Neural cell (in vitro differentiated cells): Measurements from ENCODE around the gene KRTAP12-1. TPM values are rescaled to one million over a fixed set of nuclear protein-coding genes. Genes with fewer than 3 reads are reported as not detected.

Experiments
- H2AFZ ChIP-seq: fragments of 200-600, 300-800 bp; sonication (generic), shearing (Covaris generic); 2 replicates; pipeline ENCODE4 v1.6.0; 2014; ENCODE audit warnings: low read depth, mild to moderate bottlenecking, antibody characterized with exemption, low read length, moderate library complexity
- H3F3A ChIP-seq: fragments of 200-600 bp; shearing (Covaris generic); 2 replicates; pipeline ENCODE4 v1.6.1; 2016; ENCODE audit warnings: mild to moderate bottlenecking, moderate library complexity, mixed read lengths, antibody characterized with exemption, low read length; ENCODE audit not compliant: insufficient read depth, poor library complexity, severe bottlenecking
- H3K27ac ChIP-seq: fragments of 200-600, 300-800 bp; sonication (generic), shearing (Covaris generic); 2 replicates; pipeline ENCODE4 v1.5.1; 2014; ENCODE audit warnings: mild to moderate bottlenecking, low read length, moderate library complexity
- H3K27me3 ChIP-seq: fragments of 300-800, 200-600 bp; sonication (generic), shearing (Covaris generic); 2 replicates; pipeline ENCODE4 v1.6.0; 2014; ENCODE audit warnings: mild to moderate bottlenecking, low read depth, low read length, moderate library complexity; ENCODE audit not compliant: insufficient read depth
- H3K36me3 ChIP-seq: fragments of 300-800, 200-600 bp; sonication (generic), shearing (Covaris generic); 2 replicates; pipeline ENCODE4 v1.5.1; 2014; ENCODE audit warnings: mild to moderate bottlenecking, antibody characterized with exemption, low read length, moderate library complexity; ENCODE audit not compliant: insufficient read depth
- H3K4me2 ChIP-seq: fragments of 300-800, 200-600 bp; sonication (generic), shearing (Covaris generic); 2 replicates; pipeline ENCODE4 v1.6.0; 2014; ENCODE audit warnings: mild to moderate bottlenecking, low read length
- H3K4me3 ChIP-seq: fragments of 300-800, 200-600 bp; sonication (generic), shearing (Covaris generic); 2 replicates; pipeline ENCODE4 v1.5.1; 2014; ENCODE audit warnings: mild to moderate bottlenecking, low read length, moderate library complexity
- H3K79me2 ChIP-seq: fragments of 200-600 bp; shearing (Covaris generic); replicated peaks from 2 replicates; pipeline ENCODE4 v1.6.0; 2014; ENCODE audit warnings: mild to moderate bottlenecking, low read length, moderate library complexity; ENCODE audit not compliant: insufficient read depth
- H3K9ac ChIP-seq: fragments of 300-800, 200-600 bp; sonication (generic), shearing (Covaris generic); 2 replicates; pipeline ENCODE4 v1.6.1; 2016; ENCODE audit warnings: mild to moderate bottlenecking, low read length, mixed read lengths
- H3K9me2 ChIP-seq: fragments of 200-600 bp; shearing (Covaris generic); 2 replicates; pipeline ENCODE4 v1.6.1; 2016; ENCODE audit warnings: mild to moderate bottlenecking, low read length, mixed read lengths; ENCODE audit not compliant: insufficient read depth
- H3K9me3 ChIP-seq: fragments of 200-600, 300-800 bp; sonication (generic), shearing (Covaris generic); 2 replicates; pipeline ENCODE4 v1.6.1; 2016; ENCODE audit warnings: mild to moderate bottlenecking, mixed run types, low read length, moderate library complexity, mixed read lengths
- H4K20me1 ChIP-seq: fragments of 200-600 bp; shearing (Covaris generic); 2 replicates; pipeline ENCODE4 v1.6.1; 2016; ENCODE audit warnings: mild to moderate bottlenecking, mixed run types; ENCODE audit not compliant: insufficient read depth
- EP300 ChIP-seq: fragments of 450-650 bp; conservative IDR thresholded peaks from 2 replicates; pipeline ENCODE4 v1.6.1; 2014; ENCODE audit warnings: antibody characterized with exemption, mild to moderate bottlenecking, moderate library complexity; ENCODE audit not compliant: poor library complexity, severe bottlenecking
- EZH2 ChIP-seq: fragments of 200-600, 300-800 bp; shearing (Covaris generic), sonication (generic); IDR thresholded peaks from 2 replicates; pipeline ENCODE4 v1.6.1; 2014; ENCODE audit warnings: antibody characterized with exemption, low read length, borderline replicate concordance, mild to moderate bottlenecking; ENCODE audit not compliant: insufficient read depth, poor library complexity, severe bottlenecking
- MXI1 ChIP-seq: fragments of 450-650 bp; conservative IDR thresholded peaks from 2 replicates; pipeline ENCODE4 v1.6.1; 2014; ENCODE audit warnings: antibody characterized with exemption, mild to moderate bottlenecking; ENCODE audit not compliant: poor library complexity, severe bottlenecking
- POLR2AphosphoS5 ChIP-seq: IDR thresholded peaks from 2 replicates; pipeline ENCODE4 v1.6.1; 2012
- RAD21 ChIP-seq: fragments of 450-650 bp; conservative IDR thresholded peaks from 2 replicates; pipeline ENCODE4 v1.6.1; 2014; ENCODE audit warnings: antibody characterized with exemption, mild to moderate bottlenecking, moderate library complexity
- SMC3 ChIP-seq: fragments of 450-650 bp; conservative IDR thresholded peaks from 2 replicates; pipeline ENCODE4 v1.6.1; 2014; ENCODE audit warnings: antibody characterized with exemption, mild to moderate bottlenecking, moderate library complexity; ENCODE audit not compliant: poor library complexity
- TAF1 ChIP-seq: IDR thresholded peaks from 2 replicates; pipeline ENCODE4 v1.6.1; 2012; ENCODE audit warnings: low read depth
- polyA plus RNA-seq: library from polyadenylated mRNA; depleted of rRNA; stranded (reverse); fragments of >200 nt; gene quantifications from 2 replicates; pipeline ENCODE4 v1.2.3, GENCODE V29; 2014
- TF ChIP-seq, protein P1 (sequence below): IDR thresholded peaks from 2 replicates; pipeline ENCODE4 v1.6.1; 2012; ENCODE audit warnings: borderline replicate concordance
- TF ChIP-seq, protein P2 (sequence below): fragments of 450-650 bp; IDR thresholded peaks from 2 replicates; pipeline ENCODE4 v1.5.1; 2014; ENCODE audit warnings: antibody characterized with exemption, mild to moderate bottlenecking, moderate library complexity; ENCODE audit not compliant: poor library complexity, severe bottlenecking

The KRTAP12-1 gene
- polyA plus RNA-seq, 1 donor from 2014 or later = not detected

DNA sequence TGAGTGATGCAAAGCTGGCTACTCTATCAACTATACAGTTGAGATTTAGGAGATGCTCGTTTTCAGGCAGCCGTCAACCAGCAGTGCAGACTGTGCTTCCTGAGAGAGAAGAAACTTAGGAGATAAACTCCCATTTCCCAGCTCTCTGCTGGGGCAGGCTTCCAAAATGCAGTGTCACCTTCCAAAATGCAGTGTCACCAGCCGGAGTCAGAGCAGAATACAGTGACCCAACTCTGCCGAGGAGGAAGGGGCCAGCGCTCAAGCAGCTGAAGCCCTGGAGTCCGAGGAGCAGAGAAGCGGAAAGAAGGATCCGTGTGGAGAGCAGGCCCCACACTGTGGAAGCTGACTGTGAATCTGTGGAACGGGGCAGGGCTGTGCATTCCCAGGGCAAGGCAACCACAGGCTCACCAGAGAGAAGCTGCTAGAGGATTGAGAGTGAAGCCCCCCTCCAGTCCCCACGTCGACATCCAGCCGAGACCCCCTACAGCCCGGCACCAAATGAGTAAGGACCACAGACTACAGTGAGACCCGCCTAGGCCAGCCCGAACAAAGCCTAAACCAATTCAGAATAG, 703 bp upstream of the KRTAP12-1 start:
- no peaks in the 10 kb centered on the region for H4K20me1 ChIP-seq
- no peak overlapping the region for H3K4me3 ChIP-seq
- no peaks in the 10 kb centered on the region for H3K79me2 ChIP-seq
- no peaks in the 10 kb centered on the region for H3K9me3 ChIP-seq
- no peak overlapping the region for H3K27ac ChIP-seq
- H2AFZ ChIP-seq = no peak overlapping the region
- no peaks in the 10 kb centered on the region for H3K9me2 ChIP-seq
- TF ChIP-seq MXI1 (no peak), TAF1 (no peak), SMC3 (no peak), EP300 (no peak), POLR2AphosphoS5 (no peak), RAD21 (no peak), EZH2 (no peak)
- TF ChIP-seq, protein P1, sequence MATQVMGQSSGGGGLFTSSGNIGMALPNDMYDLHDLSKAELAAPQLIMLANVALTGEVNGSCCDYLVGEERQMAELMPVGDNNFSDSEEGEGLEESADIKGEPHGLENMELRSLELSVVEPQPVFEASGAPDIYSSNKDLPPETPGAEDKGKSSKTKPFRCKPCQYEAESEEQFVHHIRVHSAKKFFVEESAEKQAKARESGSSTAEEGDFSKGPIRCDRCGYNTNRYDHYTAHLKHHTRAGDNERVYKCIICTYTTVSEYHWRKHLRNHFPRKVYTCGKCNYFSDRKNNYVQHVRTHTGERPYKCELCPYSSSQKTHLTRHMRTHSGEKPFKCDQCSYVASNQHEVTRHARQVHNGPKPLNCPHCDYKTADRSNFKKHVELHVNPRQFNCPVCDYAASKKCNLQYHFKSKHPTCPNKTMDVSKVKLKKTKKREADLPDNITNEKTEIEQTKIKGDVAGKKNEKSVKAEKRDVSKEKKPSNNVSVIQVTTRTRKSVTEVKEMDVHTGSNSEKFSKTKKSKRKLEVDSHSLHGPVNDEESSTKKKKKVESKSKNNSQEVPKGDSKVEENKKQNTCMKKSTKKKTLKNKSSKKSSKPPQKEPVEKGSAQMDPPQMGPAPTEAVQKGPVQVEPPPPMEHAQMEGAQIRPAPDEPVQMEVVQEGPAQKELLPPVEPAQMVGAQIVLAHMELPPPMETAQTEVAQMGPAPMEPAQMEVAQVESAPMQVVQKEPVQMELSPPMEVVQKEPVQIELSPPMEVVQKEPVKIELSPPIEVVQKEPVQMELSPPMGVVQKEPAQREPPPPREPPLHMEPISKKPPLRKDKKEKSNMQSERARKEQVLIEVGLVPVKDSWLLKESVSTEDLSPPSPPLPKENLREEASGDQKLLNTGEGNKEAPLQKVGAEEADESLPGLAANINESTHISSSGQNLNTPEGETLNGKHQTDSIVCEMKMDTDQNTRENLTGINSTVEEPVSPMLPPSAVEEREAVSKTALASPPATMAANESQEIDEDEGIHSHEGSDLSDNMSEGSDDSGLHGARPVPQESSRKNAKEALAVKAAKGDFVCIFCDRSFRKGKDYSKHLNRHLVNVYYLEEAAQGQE = no peak
- TF ChIP-seq, protein P2, sequence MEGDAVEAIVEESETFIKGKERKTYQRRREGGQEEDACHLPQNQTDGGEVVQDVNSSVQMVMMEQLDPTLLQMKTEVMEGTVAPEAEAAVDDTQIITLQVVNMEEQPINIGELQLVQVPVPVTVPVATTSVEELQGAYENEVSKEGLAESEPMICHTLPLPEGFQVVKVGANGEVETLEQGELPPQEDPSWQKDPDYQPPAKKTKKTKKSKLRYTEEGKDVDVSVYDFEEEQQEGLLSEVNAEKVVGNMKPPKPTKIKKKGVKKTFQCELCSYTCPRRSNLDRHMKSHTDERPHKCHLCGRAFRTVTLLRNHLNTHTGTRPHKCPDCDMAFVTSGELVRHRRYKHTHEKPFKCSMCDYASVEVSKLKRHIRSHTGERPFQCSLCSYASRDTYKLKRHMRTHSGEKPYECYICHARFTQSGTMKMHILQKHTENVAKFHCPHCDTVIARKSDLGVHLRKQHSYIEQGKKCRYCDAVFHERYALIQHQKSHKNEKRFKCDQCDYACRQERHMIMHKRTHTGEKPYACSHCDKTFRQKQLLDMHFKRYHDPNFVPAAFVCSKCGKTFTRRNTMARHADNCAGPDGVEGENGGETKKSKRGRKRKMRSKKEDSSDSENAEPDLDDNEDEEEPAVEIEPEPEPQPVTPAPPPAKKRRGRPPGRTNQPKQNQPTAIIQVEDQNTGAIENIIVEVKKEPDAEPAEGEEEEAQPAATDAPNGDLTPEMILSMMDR = no peak
- no peaks in the 10 kb centered on the region for H3K36me3 ChIP-seq
- no peak overlapping the region for H3K4me2 ChIP-seq
- no peaks in the 10 kb centered on the region for H3K27me3 ChIP-seq
- no peaks in the 10 kb centered on the region for H3F3A ChIP-seq
- no peak overlapping the region for H3K9ac ChIP-seq

DNA sequence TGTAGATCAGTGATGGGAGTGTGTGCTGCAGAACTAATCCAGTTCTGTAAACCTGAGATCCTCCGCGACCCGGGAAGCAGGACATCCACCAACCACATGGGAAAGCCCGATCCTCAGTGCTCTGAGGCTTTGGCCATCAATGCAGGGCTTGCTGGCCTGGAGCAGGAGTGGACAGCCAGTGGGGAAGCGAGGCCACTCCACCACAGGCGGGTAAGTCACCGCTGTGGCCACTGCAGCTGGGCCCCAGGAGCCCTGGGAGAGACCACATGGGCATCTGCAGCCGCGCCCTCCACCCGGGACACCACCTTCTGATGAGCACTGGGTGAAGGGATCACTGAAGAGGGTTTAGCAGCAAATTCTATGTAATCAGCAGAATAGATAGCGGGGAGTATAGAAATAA, 811 bp downstream of the KRTAP12-1 start:
- Histone ChIP-seq H3K27me3 (no peaks in the 10 kb centered on the region), H3K27ac (no peak overlapping the region), H3K79me2 (no peaks in the 10 kb centered on the region), H3K9ac (no peak overlapping the region), H3K4me3 (no peak overlapping the region), H4K20me1 (no peaks in the 10 kb centered on the region), H3K9me2 (no peaks in the 10 kb centered on the region), H3K4me2 (no peak overlapping the region), H3K36me3 (no peaks in the 10 kb centered on the region), H3K9me3 (no peaks in the 10 kb centered on the region), H2AFZ (no peak overlapping the region), H3F3A (no peaks in the 10 kb centered on the region)
- TF ChIP-seq RAD21 (no peak), POLR2AphosphoS5 (no peak), MXI1 (no peak), SMC3 (no peak), EP300 (no peak), EZH2 (no peak), TAF1 (no peak)
- TF ChIP-seq, protein P2 = no peak
- TF ChIP-seq, protein P1 = no peak
